Lower lobe of right lung (tissue), 2 donors: ENCODE data around the gene CDK8. TPM values are rescaled to one million over a fixed set of nuclear protein-coding genes. Genes with fewer than 3 reads are reported as not detected.
A peak's percentile ranks its signal among the peaks of the same experiment; 100 is the strongest.

Source experiments
- ATAC-seq, 2 donors: fragments of 200-7000 bp; cut with Tn5 transposase; one replicate each; pipeline ENCODE4 v1.9.1; 2020 to 2022; ENCODE audit warnings: mild to moderate bottlenecking in 2 of 2, moderate library complexity in 2 of 2
- DNase-seq: peaks from one replicate; pipeline ENCODE4 v3.0.0-alpha.2; 2020
- H3K27ac ChIP-seq: fragments of 200-600 bp; one replicate; pipeline ENCODE4 v1.8.0; 2022
- H3K27me3 ChIP-seq: fragments of 200-600 bp; one replicate; pipeline ENCODE4 v1.8.0; 2022; ENCODE audit warnings: low read depth
- H3K36me3 ChIP-seq: fragments of 200-600 bp; one replicate; pipeline ENCODE4 v1.8.0; 2022; ENCODE audit warnings: mild to moderate bottlenecking
- H3K4me1 ChIP-seq: fragments of 200-600 bp; one replicate; pipeline ENCODE4 v1.8.0; 2022
- H3K4me3 ChIP-seq: fragments of 200-600 bp; one replicate; pipeline ENCODE4 v1.8.0; 2022; ENCODE audit warnings: mild to moderate bottlenecking
- H3K9me3 ChIP-seq: fragments of 200-600 bp; one replicate; pipeline ENCODE4 v1.8.0; 2022
- CTCF ChIP-seq: fragments of 200-600 bp; IDR thresholded peaks from one replicate; pipeline ENCODE4 v1.8.0; 2022; ENCODE audit warnings: antibody characterized with exemption, mild to moderate bottlenecking
- intact Hi-C: fragments of 100-400 bp; cut with DNase I; formaldehyde crosslinking; loops from one replicate; pipeline ENCODE4 v1.11.0; 2022
- total RNA-seq: library from RNA; stranded (reverse); fragmentation: NEBNext Ultra II Directional; extraction: Animal tissue kit (Norgen Biotek cat#: 25700); gene quantifications from one replicate; pipeline ENCODE4 v1.2.1, GENCODE V29; 2021
- donor health status: DM: no; HTN: yes; CAD: no; lungs with severe emphysema.

CDK8 gene
- total RNA-seq, 1 donor from 2014 or later: 10.3 TPM

DNA sequence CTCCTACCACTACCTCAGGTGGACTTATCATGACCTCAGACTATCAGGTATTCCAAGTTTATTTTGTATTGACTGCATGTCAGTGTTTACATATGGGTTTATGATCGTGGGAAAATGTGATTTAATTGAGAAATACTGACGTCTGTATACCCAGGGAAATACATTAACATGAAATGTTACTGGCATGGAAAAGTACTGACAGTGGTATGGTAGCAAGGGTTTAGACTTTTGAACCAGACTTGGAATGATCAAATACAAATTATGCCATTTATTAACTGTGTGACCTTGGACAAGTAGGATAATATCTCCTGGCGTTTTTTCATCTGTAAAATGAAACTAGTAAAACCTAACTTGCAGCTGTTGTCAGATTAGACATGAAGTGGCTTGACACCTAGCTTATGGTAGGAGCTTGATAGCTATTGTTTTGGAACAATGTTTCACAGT lies 147.7 kb downstream of the CDK8 start:
- no peak for DNase-seq

GRCh38 chr13:26406791-26407190 lies 152.9 kb downstream of the CDK8 start:
- Histone ChIP-seq H3K27ac (no peak overlapping the region), H3K27me3 (no peaks in the 10 kb centered on the region), H3K36me3 (peaks cover 16% of the 10 kb centered on the region), H3K4me1 (no peaks in the 10 kb centered on the region), H3K9me3 (no peaks in the 10 kb centered on the region), H3K4me3 (no peak overlapping the region)
- peak in 1 of 2 donors; percentile 13 for ATAC-seq
- DNase-seq: no peak
- TF ChIP-seq CTCF: no peak
- intact Hi-C loops: no loop called here

More for the DNA sequence above, 147.7 kb downstream of the CDK8 start:
- no peak for ATAC-seq
- Histone ChIP-seq H3K36me3 (peaks cover 33% of the 10 kb centered on the region), H3K4me3 (no peak overlapping the region), H3K27me3 (no peaks in the 10 kb centered on the region), H3K9me3 (no peaks in the 10 kb centered on the region), H3K4me1 (no peaks in the 10 kb centered on the region), H3K27ac (no peak overlapping the region)
- intact Hi-C loops: no loop called here
- no peak for TF ChIP-seq CTCF

DNA sequence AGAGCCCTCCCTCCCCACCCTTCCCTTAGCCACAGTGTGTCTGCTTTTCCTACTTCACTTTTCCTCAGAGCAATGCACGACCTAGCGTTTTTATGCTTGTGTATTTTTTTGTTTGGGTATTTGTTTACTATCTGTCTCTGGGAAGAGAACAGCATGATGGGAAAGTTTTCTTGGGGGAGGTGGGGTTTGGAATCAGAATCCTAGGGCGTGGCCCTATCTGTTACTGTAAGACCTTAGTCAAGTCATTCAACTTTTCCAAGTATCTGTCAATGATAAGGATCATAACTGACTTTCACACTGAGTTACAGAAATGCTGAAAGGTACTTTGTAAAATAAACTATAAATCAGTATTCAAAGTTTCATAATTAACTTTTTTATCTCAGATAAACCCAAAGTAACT lies 157.3 kb downstream of the CDK8 start:
- H3K27ac ChIP-seq: no peak overlapping the region
- no peak for DNase-seq
- no peak for TF ChIP-seq CTCF
- H3K4me1 ChIP-seq: no peaks in the 10 kb centered on the region
- no peaks in the 10 kb centered on the region for H3K27me3 ChIP-seq
- no peaks in the 10 kb centered on the region for H3K9me3 ChIP-seq
- H3K36me3 ChIP-seq: no peaks in the 10 kb centered on the region
- intact Hi-C loops: no loop called here
- no peak overlapping the region for H3K4me3 ChIP-seq
- ATAC-seq: no peak

DNA sequence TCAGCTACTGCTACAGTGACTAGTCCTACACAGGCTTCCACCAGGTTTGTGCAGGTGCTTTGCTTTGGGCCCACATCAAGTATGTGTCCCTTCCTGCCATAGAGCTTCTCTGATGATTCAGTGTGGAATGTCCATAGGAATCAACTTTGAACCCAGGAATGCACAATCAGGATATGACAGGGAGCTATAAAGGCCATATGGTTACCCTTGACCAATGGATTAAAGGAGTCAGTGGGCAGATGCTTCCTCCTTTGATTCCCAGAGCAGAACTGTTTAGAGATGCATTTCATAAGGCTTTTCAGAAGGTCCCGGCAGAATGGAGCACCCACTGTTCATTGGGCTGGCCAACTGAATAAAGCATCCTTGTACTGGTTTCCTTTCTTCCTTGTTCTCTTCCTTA lies 158.3 kb downstream of the CDK8 start:
- Histone ChIP-seq H3K4me3 (no peak overlapping the region), H3K36me3 (no peaks in the 10 kb centered on the region), H3K27me3 (no peaks in the 10 kb centered on the region), H3K27ac (no peak overlapping the region), H3K4me1 (no peaks in the 10 kb centered on the region), H3K9me3 (no peaks in the 10 kb centered on the region)
- intact Hi-C loops: no loop called here
- DNase-seq (no peak), ATAC-seq (no peak)
- no peak for TF ChIP-seq CTCF

- H3K27ac ChIP-seq: no peak overlapping the region
These were observed 159.2 kb downstream of the CDK8 start for GRCh38 chr13:26412936-26413716.

More at GRCh38 chr13:26412936-26413716, 159.2 kb downstream of the CDK8 start:
- H3K36me3 ChIP-seq: no peaks in the 10 kb centered on the region
- intact Hi-C loops: no loop called here
- no peaks in the 10 kb centered on the region for H3K27me3 ChIP-seq
- H3K4me1 ChIP-seq: no peaks in the 10 kb centered on the region
- no peak for ATAC-seq
- TF ChIP-seq CTCF: no peak
- no peak overlapping the region for H3K4me3 ChIP-seq
- no peak for DNase-seq
- no peaks in the 10 kb centered on the region for H3K9me3 ChIP-seq
